ENCODE measurements around the gene SLC9A2.

DNA sequence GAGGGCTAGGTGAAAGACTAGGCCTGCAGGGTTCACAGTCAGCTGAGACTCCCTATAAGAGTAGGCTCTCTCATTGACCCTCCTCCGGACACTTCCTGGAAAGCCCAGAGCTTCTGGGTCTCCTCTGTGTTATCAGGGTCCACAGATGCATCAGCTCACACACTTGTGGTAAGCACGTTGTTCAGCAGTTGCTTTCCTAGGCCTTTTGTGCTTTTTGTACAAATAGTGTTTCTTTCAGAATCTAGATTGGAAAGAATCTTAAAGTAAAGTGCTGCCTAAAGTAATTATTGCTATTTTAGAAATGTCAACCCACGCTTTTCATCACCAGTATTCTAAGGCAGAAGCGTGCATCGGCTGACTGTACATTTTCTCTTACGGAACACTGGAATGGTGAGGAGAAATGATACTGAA is 15.5 kb downstream of the SLC9A2 start:
- TF ChIP-seq POU2F2 (IDR thresholded peaks at IDR 0.05; ENCODE audit: low read depth, low read length) (no peak), POLR2A (IDR thresholded peaks at IDR 0.05; ENCODE audit: low read depth, low read length) (no peak)

All from GM12891 (cell line).